GM18519 (cell line): ENCODE data around the gene PRR23B.
"Not testable (repeated sequence)": the region's sequence is repeated elsewhere in the genome, so short reads cannot be mapped to it uniquely, and the experiment has no call there.

Source experiments
- ATAC-seq: cut with Tn5 transposase; IDR thresholded peaks from one replicate; pipeline ENCODE4 v1.9.1; 2021; ENCODE audit warnings: mild to moderate bottlenecking, moderate library complexity; ENCODE audit not compliant: unreplicated experiment, low FRiP score

Gene PRR23B

DNA sequence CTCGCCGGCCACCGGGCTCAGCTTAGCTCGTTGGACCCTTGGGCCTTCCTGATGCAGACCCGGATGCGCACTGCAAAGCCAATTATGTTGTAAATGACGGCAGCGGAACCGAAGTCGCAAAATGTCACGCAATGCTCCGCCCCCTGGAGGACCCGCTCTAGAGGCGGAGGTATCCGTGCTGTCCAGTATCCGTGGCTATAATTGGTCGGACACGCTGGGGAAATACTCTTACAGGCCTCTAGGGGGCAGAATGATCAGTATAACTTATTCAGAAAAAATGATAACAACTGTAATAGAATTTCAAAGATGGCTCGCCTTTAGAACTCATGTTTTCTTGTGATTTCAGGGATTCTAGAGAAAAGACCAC, at the start of gene PRR23B:
PRR23B (minus strand) TSS at position 59 of the 367 bp plus-strand sequence. CDS start 265 bp downstream, outside the sequence.
- ATAC-seq: no peak

DNA sequence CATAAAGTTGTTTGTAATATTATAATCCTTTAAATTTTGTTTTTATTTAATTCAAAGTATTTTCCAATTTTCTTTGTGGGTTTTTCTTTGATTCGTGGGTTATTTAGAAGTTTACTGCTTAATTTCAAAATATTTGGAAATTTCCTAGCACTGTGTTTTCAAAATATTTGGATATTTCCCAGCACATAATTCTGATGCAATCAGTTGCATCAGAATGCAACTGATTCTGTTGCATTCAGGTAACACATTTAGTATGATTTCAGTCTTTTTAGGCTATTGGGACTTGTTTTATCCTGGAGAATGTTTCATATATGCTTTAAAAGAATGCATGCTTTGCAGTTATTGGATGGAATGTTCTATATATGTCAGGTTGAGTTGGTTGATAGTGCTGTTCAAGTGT, 42.2 kb upstream of the PRR23B start:
- ATAC-seq: no peak

DNA sequence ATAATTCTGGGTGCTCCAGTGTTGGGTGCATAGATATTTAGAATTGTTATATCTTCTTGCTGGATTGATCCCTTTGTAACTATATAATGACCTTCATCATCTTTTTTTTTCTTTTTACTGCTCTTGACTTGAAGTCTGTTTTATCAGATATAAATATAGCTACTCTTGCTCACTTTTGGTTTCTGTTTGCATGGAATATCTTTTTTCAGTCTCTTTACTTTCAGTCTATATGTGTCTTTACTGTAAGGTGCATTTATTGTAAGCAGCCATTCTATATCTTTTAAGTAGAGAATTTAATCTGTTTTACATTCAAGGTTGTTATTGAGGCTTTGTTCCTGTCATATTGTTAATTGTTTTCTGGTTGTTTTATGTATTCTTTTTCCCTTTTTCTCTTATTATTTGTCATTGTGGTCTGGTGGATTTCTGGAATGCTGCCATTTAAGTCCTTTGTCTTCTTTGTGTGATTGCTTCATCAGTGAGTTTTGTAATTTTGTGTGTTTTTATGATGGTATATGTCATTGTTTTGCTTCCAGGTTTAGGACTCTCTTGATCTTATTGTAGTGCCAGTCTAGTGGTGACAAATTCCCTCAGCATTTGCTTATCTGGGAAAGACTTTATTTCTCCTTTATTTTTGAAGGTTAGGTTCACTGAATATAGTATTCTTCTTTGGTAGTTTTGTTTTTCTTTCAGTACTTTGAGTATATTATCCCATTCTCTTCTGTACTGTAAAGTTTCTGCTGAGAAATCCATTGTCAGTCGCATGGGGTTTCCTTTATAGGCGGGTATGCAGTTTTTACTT, 32.3 kb upstream of the PRR23B start:
- ATAC-seq: no peak

DNA sequence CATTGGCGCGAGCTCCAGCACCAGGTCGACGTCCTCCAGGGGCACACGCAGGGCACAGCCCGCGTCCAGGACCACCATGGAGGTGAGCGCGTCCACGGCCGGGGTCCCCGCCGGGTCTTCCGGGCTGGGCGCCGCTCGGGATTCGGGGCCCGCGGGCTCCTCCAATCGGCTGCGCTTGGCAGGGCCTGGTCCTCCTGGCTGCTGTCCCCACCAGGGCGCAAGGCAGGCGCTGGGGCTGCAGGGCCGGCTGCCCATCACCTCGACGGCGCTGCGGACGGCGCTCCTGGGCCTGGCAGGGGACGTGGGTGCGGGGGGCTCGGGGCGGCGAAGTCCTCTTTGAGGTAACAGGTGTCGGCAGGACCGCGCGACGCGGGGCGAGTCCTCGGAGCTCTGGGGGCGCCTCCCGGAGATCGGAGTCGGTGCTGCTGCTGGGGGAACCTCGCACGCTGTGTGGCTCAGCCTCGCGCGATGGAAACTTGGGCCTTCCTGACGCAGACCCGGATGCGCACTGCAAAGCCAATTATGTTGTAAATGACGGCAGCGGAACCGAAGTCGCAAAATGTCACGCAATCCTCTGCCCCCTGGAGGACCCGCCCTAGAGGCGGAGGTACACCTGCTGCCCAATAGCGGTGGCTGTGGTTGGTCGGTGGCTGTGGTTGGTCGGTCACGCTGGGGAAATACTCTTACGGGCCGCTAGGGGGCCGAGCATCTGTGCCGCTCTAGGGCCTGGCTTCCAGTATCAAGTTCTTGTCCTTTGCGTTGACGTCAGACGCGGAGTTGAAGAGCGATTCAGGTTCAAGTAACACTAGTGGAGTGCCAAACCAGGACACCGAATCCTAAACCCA, 23.9 kb upstream of the PRR23B start, which contains the start of gene PRR23C:
PRR23C (minus strand) TSS at position 527 of the 845 bp plus-strand sequence; CDS start at position 255, 272 bp downstream.
- no peak for ATAC-seq

DNA sequence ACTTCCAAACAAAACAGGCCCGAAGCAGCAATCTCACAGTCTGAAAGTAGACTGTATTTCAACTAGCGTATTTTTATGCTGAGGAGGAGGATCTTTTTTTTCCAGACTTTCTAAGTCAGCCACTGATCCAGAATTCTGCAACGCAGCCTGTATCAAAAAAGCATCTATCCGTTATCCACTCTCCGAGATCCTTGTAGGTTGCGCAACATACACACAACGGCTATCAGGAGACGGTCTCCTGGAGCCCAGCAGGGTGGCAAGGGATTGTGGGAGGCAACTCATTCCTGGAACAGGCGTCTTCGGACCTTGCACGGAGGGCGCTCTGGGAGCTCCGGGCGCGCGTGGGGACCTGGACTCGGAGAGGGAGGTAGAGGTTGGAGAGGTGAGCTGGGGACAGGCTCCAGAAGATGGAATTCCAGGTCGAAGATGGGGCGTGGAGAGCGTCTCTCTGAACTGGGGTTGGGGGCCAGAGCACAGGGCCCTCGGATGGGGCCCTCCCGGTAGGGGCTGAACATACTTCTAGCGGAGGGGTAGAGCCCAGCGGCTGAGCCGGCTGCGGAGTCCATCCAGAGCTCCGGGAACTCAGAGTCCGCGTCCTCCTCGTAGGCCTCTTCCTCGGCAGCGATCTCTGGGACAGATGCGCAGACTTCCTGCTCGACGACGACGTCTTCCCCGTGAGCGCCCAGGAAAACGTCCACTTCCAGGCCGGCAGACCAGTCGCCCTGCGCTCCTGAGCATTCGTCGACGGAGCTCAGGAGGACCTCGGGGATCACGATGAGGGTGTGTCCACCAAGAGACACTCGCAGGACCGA, 23.0 kb upstream of the PRR23B start:
- no peak for ATAC-seq

DNA sequence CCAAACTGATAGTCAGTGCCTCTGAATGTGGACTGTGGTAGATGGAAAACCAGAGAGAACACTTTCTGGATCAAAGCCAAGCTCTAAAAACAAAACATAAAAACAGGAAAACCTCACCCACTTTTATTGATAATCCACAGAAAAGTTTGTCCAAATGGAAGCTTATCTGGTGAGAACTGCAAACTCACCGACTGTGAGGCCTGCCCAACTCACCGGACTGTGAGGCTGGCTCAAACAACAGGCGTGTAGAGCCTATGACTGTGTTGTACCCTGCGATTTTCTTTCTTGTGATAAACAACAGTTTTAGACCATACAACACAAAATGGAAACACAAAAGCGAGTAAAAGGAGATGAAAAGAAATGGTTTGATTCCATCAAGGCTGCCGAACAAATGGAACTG, 16.8 kb upstream of the PRR23B start:
- no peak for ATAC-seq

DNA sequence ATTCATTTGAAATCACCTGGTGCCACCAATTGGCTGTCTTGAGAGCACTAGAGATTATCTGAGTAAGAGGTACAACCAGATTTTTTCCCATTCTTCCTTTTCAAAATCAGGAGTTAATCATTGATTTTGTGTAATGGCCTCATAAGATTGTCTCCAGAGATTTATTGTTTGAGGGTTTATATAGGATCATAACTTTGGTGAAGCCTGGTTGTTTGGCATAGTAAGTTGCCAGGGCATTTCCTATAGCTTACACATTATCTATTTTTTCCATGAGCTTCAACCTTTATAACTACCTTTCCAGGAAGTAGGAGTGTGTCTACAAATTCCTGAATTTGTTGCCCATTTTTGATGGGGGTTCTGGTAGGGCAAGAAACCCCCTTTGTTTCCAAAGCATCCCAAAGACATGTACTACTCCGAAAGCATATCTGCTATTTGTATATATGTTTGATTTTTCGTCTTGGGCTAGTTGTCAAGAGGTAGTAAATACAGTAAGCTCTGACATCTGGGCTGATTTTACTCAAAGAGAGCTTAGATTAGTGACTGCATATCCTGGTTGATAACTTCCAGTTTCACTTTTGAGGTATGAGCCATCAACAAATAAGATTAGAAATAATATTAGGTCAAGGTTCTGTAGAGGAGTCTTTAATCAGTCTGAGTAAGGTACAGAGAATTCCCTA, 11.7 kb upstream of the PRR23B start:
- no peak for ATAC-seq

DNA sequence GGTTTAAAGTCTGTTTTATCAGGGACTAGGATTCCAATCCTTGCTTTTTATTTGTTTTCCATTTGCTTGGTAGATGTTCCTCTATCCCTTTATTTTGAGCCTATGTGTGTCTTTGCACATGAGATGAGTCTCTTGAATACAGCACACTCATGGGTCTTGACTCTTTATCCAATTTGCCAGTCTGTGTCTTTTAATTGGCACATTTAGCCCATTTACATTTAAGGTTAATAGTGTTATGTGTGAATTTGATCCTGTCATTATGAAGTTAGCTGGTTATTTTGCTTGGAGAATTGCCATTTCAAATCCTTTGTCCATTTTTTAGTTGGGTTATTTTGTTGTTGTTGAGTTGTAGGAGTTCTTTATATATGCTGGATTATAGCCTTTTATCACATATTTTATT, 9.8 kb upstream of the PRR23B start:
- not testable (repeated sequence) for ATAC-seq

DNA sequence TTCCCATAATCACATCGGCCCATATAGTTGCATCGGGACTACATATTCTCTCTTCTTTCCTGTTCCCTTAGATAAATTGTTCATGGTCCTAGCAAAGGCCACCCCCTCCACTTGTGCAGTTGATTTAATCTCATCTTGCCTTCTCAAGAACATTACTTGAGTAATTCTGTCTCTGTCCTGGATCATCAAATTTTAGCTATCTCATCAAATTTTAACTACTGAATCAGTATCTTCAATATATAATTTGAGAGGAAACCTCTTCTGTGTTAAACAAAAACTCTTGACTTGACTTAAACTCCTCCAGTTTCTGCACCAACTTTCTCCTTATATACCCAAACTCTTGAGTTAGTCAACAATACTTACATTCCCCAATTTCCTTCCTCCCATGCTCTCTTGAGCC, 4.2 kb upstream of the PRR23B start:
- no peak for ATAC-seq

DNA sequence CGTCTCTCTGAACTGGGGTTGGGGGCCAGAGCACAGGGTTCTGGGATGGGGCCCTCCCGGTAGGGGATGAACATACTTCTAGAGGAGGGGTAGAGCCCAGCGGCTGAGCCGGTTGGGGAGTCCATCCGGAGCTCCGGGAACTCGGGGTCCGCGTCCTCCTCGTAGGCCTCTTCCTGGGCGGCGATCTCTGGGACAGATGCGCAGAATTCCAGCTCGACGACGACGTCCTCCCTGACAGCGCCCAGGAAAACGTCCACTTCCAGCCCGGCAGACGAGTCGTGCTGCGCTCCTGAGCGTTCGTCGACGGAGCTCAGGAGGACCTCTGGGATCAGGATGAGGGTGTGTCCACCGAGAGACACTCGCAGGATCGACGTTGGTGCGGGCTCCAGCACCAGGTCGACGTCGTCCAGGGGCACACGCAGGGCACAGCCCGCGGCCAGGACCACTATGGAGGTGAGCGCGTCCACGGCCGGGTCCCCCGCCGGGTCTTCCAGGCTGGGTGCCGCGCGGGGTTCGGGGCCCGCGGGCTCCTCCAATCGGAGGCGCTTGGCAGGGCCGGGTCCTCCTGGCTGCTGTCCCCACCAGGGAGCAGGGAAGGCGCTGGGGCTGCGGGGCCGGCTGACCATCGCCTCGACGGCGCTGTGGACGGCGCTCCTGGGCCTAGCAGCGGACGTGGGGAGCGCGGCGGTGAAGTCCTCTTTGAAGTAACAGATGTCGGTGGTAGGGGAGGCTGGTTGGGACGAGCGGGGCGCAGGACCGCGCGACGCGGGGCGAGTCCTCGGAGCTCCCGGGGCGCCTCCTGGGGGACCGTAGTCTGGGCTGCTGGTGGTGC, 474 bp downstream of the PRR23B start:
- ATAC-seq: no peak

DNA sequence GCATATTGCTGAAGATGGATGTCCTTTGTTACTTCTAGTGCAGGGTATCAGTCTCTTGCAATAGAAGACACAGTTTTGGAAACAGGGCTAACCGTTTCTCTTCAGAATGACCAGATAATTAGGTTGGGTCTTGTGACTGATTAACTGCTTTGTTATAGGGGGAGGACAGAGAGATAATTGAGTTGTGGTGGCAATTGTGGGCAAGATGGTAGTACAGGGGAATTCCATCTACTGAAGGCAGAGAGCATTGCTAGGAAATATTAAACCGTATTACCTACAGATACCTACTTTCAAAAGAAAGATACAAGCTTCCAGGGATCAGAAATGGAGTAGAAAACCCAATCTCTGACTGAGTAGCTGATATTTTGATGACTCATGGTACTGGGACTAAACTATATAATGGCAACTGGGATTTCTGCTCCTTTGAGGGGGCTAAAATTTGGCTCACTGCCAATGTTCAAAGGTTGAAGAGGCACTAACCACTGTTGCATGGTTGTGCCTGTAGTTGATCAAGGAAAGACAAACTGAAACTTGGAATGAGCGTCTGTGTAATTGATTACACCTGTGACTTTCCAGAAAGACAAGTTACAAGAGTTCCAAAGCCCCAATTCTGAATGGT, 4.2 kb downstream of the PRR23B start:
- no peak for ATAC-seq

DNA sequence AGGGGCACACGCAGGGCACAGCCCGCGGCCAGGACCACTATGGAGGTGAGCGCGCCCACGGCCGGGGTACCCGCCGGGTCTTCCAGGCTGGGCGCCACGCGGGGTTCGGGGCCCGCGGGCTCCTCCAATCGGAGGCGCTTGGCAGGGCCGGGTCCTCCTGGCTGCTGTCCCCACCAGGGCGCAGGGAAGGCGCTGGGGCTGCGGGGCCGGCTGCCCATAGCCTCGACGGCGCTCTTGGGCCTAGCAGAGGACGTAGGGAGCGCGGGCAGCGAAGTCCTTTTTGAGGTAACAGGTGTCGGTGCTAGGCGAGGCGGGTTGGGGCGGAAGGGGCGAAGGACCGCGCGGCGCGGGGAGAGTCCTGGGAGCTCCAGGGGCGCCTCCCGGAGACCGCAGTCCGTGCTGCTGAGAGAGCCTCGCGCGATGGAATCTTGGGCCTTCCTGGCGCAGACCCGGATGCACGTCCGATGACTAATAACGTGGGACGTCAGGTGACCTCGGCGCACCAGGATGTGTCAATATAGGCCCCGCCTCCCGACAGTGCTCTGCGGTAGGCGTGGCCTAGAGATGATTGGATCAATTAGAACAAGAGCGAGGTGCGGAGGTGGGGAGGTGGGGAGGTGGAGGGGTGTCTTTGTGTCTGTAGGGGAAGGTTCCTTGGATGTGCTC, 14.5 kb downstream of the PRR23B start, which contains the start of gene PRR23A:
PRR23A (minus strand) TSS at position 218 of the 666 bp plus-strand sequence; CDS start at position 218, 0 bp downstream.
- no peak for ATAC-seq

DNA sequence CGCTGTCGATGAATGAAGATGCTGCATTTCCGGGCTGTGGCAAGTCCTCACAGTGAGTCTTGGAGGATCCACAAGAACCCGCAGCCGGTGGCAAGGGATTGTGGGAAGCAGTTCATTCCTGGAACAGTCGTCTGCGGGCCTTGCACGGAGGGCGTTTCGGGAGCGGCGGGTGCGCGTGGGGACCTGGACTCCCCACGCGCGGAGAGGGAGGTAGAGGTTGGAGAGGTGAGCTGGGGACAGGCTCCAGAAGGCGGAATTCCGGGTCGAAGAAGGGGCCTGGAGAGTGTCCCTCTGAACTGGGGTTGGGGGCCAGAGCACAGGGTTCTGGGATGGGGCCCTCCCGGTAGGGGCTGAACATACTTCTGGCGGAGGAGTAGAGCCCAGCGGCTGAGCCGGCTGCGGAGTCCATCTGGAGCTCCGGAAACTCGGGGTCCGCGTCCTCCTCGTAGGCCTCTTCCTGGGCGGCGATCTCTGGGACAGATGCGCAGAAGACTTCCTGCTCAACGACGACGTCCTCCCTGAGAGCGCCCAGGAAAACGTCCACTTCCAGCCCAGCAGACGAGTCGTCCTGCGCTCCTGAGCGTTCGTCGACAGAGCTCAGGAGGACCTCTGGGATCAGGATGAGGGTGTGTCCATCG, 15.3 kb downstream of the PRR23B start:
- ATAC-seq: no peak

DNA sequence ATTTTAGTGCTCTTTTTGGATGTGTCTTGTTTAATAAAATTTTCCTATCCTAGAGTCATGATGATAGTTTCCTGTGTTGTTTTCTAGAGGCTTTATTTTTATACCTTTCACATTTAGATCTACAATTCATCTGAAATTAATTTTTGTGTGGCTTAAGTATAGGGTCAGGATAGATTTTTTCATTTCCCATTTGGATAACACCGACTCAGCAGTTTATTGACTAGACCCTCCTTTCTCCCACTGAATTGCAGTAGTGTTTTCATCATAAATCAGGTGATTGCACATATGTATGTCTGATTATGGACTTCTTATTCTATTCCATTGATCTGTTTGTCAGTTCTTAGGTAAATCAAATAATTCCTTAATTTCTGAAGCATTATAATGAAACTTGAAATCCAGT, 25.0 kb downstream of the PRR23B start:
- no peak for ATAC-seq

DNA sequence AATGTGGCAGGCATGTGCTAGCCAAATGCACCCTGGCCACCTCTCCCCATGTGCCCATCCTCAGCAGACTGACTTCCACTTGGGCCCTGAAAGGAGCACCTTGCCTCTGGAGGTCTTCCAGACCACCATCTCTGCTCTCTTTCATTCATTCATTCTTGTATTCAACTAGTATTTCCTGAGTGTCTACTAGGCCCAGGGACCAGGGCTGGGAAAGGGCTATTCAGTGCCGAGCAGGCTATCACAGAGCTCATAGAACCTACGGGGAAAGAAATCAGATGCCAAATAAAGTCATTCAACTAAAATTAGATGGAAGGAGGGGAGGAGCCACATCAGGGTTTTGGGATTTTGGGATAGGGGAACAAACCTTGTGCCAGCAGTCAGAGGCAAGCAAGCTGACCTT, 33.5 kb downstream of the PRR23B start:
- no peak for ATAC-seq

DNA sequence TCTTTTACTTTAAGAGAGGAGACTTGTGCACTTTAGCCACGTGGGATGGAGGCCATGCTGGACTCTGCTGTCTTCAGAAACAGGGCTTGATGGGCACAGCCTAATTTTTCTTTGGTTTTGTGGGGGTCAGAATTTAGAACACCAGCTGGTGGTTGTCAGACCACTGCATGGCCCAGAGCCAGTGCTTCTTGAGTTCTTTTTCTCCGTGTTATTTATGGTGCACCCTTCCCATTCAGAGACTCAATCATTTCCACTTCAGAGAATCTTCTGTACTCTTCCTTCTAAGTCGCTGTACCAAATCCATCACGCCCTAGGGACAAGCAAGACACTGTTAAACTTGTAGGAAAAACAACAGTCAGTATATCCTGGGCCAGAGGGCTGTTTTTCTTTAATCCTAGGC, 34.8 kb downstream of the PRR23B start:
- no peak for ATAC-seq

DNA sequence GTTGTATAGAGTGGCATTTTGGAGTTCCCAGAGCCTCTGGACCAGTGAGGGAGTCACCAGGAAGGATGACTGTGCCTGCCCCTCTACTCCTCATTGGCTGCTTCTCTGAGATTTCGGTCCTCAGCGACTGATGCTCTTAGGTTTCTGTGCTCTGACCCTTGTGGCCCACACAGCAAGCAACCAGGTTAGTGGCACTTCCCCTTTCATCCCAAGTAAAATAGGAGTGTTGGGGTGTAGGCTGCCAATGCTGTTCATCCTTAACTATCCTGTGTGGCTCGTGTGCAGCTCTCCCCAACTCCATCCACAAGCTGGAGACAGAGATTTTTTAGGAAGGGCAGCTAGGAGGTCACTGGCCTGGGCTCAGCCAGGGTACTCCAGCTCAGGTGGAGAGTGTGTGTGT, 35.9 kb downstream of the PRR23B start:
- ATAC-seq: no peak

DNA sequence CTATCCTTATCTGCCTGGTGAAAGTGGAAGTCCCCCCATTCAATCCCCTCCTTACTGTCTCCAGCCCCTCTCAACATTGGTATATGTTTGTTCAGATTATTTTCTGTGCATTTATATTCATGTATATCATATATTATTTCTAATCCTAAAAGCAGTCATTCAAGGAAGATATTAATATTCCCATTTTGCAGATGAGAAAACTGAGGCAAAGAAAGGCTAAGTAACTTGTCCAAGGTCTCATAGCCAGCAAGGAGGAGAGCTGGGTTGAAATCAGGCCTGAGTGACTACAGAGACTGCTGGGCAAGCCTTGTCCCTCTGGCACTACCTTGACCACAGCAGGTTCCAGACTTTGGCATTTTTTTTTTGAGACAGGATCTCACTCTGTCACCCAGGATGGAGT, 44.7 kb downstream of the PRR23B start:
- ATAC-seq: no peak
